A375 (cell line): ENCODE measurements around the gene PON3. TPM values are rescaled to one million over a fixed set of nuclear protein-coding genes. Genes with fewer than 3 reads are reported as not detected.

Experiments
- small RNA-seq: library from RNA; depleted of rRNA; stranded (forward); fragments of <200 nt; gene quantifications from one replicate; pipeline ENCODE3, GENCODE V24; 2014
- total RNA-seq: library from RNA; depleted of rRNA; stranded (reverse); fragments of >200 nt; shearing (Covaris generic); gene quantifications from 2 replicates; pipeline ENCODE4 v1.2.3, GENCODE V29; 2014; rRNA removed

The PON3 gene
- total RNA-seq = not detected in 2 replicates

DNA sequence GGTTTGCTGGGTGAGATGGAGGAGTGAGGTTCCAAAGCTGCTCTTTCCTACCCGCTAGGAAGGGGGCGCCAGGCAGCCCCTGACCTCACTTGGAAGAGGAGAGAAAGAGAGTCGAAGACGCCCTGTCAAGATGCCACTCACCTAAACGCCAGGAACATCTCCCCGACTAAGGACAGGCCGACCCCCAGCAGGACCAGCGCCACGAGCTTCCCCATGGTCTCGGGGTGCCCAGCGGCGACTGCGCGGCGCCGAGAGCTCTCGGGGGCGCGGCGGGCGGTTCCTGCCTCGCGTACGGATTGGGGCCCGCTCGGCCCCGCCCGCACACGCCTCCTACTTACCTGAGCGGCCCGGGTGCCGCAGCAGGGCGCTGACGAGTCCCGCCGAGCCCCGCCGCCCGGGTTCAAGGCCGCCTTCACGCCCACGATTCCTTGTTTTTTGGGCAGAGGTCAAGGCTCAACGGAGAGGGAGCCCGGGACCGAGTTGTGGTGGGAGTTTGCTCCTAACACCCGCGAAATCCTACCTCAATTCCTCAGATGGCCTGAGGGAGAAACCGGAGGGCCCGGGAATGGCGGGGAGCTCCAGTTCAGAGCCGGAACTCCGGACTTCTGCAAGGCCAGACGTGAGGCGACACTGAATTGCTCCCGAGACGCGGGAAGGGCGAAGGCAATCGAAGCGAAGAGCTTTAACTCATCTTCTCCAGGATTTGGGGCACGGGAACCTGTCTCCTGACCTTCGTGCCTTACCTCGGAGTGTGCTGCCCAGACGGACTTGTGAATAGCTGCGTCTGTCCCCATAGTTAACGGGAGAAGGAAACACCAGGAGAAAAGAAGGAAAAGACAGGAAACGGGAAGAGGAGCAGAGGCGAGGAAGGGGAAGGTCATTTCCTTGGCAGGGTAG lies at the start of gene PON3:
TSS of gene PON3 (minus strand) at position 240 of the 897 bp plus-strand sequence. CDS start at position 215, 25 bp downstream.

GRCh38 chr7:95434557-95435421 lies 38.6 kb upstream of the PON3 start, which contains the start of gene PON2:
Gene PON2 (minus strand): TSS chr7:95435028. CDS start chr7:95434951, 77 bp downstream.

DNA sequence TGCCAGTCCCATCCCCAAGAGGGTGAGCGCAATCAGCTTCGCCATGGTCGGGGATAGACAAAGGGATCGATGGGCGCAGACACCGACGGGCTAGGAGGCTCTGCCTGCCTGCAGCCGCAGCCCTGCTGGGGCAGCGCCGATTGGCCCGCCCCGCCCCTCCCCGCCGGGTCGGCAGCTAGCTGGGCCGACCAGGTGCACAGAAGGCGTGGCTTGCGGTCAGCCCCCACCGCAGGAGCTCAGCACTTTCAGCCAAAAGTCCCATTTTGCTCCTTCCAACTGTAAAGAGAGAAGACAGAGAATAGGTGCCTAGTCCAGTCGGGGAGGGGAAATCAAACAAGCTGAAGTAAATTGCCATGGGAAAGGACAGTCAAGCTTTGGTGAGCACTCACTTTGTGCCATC lies 71.7 kb downstream of the PON3 start, which contains the start of gene PON1:
TSS of gene PON1 (minus strand) at position 102 of the 400 bp plus-strand sequence. CDS start at position 45, 57 bp downstream.

Small RNA genes lying within 50 kb of the gene (small RNA-seq; reads per million reads assigned to genes)
- not detected for gene AC004022.2

Other genes starting within 250 kb of the PON3 start
- gene PON1, start 71.8 kb downstream of the PON3 start, total RNA-seq = not detected in 2 replicates
- gene PON2, start 38.7 kb upstream of the PON3 start, total RNA-seq = 41.9 and 51.7 TPM in 2 replicates
- not detected in 2 replicates for gene ASB4, start 89.6 kb upstream of the PON3 start, total RNA-seq
- gene PDK4, start 200.1 kb upstream of the PON3 start, total RNA-seq = 5.4 and 6.8 TPM in 2 replicates